GM19452 (cell line): ENCODE data around the gene KLK3.
"Not testable (repeated sequence)": the region's sequence is repeated elsewhere in the genome, so short reads cannot be mapped to it uniquely, and the experiment has no call there.

Source experiments
- ATAC-seq: cut with Tn5 transposase; IDR thresholded peaks from one replicate; pipeline ENCODE4 v1.9.1; 2021; ENCODE audit not compliant: unreplicated experiment

The KLK3 gene

GRCh38 chr19:50859849-50860248 is 5.1 kb downstream of the KLK3 start:
- ATAC-seq = no peak

- no peak for ATAC-seq
Measured at GRCh38 chr19:50861010-50861409, 6.3 kb downstream of the KLK3 start.

- no peak for ATAC-seq
Measured at GRCh38 chr19:50861496-50862286, 7.0 kb downstream of the KLK3 start.

- no peak for ATAC-seq
Measured at GRCh38 chr19:50869479-50869878, 14.8 kb downstream of the KLK3 start.

- ATAC-seq = no peak
Measured at GRCh38 chr19:50870417-50871089, 15.8 kb downstream of the KLK3 start.

- no peak for ATAC-seq
Measured at GRCh38 chr19:50873056-50873455, 18.3 kb downstream of the KLK3 start, which contains the start of gene KLK2. TSS of gene KLK2 (plus strand) at chr19:50873439. CDS start at chr19:50873474, 35 bp downstream.

- ATAC-seq = no peak
Measured at GRCh38 chr19:50874211-50874610, 19.5 kb downstream of the KLK3 start.

GRCh38 chr19:50875795-50876422 is 21.2 kb downstream of the KLK3 start:
- ATAC-seq = no peak

- no peak for ATAC-seq
Measured at GRCh38 chr19:50876456-50876855, 21.7 kb downstream of the KLK3 start.

GRCh38 chr19:50877338-50877737 is 22.6 kb downstream of the KLK3 start:
- no peak for ATAC-seq

GRCh38 chr19:50878851-50879250 is 24.1 kb downstream of the KLK3 start:
- no peak for ATAC-seq

- ATAC-seq = no peak
Measured at GRCh38 chr19:50880241-50880640, 25.5 kb downstream of the KLK3 start.

- ATAC-seq = no peak
Measured at GRCh38 chr19:50882188-50882587, 27.5 kb downstream of the KLK3 start.

- ATAC-seq = no peak
Measured at GRCh38 chr19:50889638-50890037, 34.9 kb downstream of the KLK3 start.

- ATAC-seq = no peak
Measured at GRCh38 chr19:50890422-50891252, 35.9 kb downstream of the KLK3 start.

- ATAC-seq = no peak
Measured at GRCh38 chr19:50891253-50891625, 36.5 kb downstream of the KLK3 start.

GRCh38 chr19:50893047-50893736 is 38.5 kb downstream of the KLK3 start:
- ATAC-seq = no peak

- ATAC-seq = no peak
Measured at GRCh38 chr19:50894478-50895356, 40.0 kb downstream of the KLK3 start.

- not testable (repeated sequence) for ATAC-seq
Measured at GRCh38 chr19:50896089-50896590, 41.4 kb downstream of the KLK3 start.
